GM19239 (cell line): ENCODE results near the gene TUBB3.
"Not testable (repeated sequence)": the region's sequence is repeated elsewhere in the genome, so short reads cannot be mapped to it uniquely, and the experiment has no call there.

Experiments used
- DNase-seq: peaks from one replicate; pipeline ENCODE4 v3.0.0; 2011; ENCODE audit warnings: low spot score; ENCODE audit not compliant: insufficient read length
- FAIRE-seq: peaks from 2 replicates; lab custom pipeline; 2011; peaks lifted over from hg19 to GRCh38; lab: Jason Lieb, UNC

The TUBB3 gene

GRCh38 chr16:89960966-89961365 is 37.8 kb downstream of the TUBB3 start:
- no peak for DNase-seq
- no peak for FAIRE-seq

DNA sequence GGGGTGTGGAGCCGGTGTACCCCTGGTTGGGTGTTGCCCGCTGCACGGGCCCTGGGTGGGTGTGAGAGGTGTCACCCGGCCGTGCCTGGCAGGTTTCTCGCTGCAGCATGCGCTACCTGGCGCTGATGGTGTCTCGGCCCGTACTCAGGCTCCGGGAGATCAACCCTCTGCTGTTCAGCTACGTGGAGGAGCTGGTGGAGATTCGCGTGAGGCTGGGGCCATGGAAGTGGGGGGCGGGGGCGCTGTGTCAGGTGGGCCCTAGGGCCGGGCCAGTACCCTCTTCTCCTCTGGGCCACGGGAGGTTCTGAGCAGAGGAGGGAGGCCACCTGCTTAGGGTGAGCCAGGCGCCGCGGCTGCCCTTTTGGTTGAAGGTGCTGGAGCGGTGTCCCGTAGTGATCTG is 38.8 kb downstream of the TUBB3 start:
- DNase-seq = no peak
- FAIRE-seq = no peak

- DNase-seq (no peak), FAIRE-seq (no peak)
Observed at GRCh38 chr16:89962754-89963498, 39.8 kb downstream of the TUBB3 start.

GRCh38 chr16:89964201-89964600 is 41.1 kb downstream of the TUBB3 start:
- no peak for DNase-seq
- no peak for FAIRE-seq

DNA sequence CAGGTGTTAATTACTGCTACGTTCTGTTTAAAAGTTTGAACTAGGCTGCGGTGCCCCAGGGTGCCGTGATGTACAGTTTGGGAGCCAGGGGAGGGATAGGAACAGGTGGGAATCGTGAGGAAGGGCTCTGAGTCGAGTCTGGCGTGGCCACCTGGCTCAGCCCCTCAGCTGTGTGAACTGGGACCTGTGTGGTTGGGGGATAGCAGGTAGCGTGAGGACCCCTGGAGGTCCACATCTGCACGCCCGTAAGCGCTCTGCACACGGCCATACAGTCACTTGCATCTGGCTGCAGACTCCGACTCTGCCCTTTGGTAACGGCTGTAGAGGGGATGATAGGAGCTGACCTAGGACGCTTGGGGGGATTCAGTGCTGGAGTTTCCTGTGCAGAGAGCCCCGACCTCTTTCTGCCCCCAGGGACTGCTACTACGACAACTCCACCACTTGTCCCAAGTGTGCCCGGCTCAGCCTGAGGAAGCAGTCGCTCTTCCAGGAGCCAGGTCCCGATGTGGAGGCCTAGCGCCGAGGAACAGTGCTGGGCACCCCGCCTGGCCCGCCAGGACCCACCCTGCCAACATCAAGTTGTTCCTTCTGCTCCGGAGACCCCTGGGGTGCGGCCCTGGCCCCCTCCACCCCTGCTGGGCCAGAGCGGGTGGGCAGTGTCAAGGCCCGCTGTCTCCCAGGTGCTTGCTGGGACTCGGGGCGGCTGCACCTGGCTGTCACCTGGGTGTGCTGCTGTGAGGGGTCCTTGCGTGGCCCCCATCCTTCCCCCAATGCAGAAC is 42.5 kb downstream of the TUBB3 start:
- DNase-seq (no peak), FAIRE-seq (no peak)

- DNase-seq (no peak), FAIRE-seq (no peak)
Observed at GRCh38 chr16:89966756-89967155, 43.6 kb downstream of the TUBB3 start.

DNA sequence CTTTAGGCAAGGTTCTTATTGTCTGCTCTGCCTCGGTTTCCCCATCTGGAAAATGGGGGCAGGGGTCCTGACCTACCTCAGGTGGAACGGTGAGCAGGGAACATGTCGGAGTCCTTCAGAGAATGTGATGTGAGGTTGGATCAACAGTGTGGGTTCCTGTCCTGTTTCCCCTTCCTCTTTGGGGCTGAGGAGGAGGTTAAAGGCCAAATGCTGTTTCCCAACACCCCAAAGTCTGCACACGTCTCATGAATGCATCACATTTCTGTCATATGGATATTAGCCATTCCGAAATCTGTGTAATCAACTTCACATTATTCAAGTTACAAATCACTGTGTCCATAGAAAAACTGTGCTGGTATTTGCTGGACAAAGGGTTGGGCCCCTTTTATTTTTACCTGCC is 44.3 kb downstream of the TUBB3 start:
- DNase-seq, FAIRE-seq: not testable (repeated sequence)

DNA sequence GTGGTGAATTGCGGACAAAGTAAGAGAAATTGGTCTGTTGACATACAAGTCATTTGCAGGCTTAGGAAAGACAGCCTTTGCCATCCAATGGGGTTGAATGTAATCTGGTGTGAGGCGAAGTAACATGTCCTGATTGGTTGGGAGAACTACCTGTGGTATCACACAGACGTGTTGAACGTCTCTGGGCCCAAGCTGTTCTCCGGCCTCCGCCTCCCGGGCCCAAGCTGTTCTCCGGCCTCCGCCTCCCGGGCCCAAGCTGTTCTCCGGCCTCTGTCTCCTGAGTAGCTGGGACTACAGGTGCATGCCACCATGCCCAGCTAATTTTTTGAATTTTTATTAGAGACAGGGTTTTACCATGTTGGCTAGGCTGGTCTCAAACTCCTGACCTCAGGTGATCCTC is 44.9 kb downstream of the TUBB3 start:
- not testable (repeated sequence) for DNase-seq, FAIRE-seq

GRCh38 chr16:89969741-89970410 is 46.7 kb downstream of the TUBB3 start:
- DNase-seq = no peak
- FAIRE-seq = no peak

DNA sequence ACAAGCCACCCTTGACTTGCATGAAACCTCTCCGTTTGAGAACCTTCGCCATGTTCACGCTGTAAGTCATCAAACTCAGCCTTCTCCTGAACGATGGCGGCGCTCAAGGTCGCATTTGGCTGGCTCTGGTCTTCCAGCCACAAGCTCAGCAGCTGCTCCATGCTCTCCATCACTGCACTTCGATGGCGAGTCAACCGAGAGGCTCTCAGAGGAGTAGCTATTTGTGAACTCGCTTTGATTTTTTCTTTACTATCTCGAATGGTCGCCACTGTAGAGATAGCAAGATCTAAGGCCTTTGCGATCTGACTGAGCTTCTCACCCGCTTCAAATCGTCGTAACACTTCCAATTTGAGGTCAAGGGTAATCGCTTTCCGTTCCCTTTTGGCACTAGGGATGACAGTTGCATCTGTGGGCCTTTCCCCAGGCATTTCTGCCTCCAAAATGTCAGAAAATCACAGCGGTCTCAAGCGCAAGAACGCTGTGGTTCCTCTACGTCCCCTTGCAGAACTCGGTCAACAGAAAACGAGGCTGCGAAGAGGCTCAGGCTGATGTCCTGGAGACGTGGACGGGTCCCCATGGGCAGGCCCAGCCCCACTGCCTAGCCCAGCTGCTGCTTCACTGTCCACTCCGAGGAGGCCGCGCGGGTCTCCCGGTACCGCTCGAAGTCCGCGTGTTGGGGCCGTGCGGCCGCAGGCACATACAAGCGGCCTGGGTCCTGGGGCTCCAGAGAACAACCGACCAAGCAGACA is 48.5 kb downstream of the TUBB3 start:
- DNase-seq = no peak

DNA sequence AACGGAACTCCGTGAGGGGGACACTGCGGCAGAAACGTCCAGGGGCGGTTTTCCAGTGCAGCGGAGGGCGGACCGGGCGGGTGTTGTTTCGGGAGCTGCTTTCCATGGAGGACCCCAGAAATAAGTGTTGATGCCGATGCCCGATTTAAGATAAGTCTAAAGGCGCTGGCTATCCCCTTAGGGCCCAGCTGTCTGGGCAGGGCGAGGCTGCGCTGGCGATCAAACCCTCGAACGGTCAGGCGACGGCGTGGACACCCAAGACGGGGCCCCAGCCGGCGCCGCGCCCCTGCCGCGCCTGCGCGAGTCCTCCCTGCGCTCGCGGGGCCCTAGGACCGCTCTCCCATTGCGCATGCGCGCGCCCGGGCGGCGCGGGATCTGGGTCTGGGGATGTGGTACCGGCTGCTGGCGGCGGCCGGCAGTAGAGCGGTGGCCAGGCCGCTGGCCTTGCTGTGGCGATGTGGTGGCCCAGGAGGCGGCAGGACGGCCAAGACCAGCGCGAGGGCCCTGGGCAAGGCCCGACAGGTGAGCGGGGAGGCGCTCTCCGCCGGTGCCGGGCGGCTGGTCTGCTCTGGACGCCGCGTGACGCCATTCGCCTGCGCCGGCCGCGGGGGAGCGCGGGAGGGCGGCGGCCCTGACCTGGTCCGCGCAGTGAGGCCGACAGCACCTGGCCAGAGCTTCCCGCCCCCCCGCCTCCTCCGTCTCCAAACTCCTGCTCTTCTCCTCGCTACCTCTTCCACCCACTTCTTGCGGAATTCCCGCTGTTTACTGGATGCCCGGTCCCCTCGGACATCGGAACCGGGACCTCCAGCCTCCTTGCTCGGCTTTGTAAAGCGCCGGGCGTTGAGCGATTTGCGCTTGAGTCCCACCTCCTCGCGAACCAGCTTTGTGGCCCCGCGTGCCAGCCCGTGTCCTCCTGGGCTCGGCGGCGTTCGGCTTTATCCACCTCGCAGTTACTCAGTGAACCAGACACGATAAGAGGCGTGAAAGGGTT is 49.4 kb downstream of the TUBB3 start:
- peak; percentile 65 for FAIRE-seq

More for the DNA sequence above, 48.5 kb downstream of the TUBB3 start:
- no peak for FAIRE-seq

GRCh38 chr16:89973235-89973634 is 50.1 kb downstream of the TUBB3 start:
- FAIRE-seq (peak; percentile 37), DNase-seq (no peak)

More for the DNA sequence above, 49.4 kb downstream of the TUBB3 start:
- peak; percentile 99 for DNase-seq

DNA sequence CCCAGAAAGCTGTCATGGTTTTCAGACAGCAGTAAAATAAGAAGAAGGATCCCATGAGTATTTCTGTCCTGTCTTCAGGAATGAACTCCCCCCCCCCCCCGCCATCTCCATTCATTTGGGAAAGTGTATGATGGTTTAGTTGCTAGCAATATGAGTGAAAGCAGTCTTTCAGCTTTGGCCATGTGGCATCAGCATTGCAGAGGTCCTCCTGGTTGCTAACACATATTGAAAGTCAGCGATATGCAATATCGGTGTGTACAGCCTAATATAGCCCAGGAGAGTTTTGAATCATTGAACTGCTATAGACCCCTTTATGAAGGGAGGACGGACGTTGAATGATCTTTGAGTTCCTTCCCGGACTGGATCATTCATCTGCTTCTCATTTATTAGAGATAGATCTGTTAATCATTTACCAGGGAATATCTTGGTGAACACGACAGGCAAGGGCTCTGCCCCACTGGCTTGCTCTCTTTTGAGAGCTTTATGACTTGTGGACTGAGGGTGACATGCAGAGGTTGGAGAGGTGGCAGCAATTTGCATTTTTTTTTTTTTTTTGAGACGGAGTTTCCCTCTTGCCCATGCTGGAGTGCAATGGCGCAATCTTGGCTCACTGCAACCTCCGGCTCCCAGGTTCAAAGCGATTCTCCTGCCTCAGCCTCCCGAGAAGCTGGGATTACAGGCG is 50.7 kb downstream of the TUBB3 start:
- no peak for FAIRE-seq
- DNase-seq = no peak

DNA sequence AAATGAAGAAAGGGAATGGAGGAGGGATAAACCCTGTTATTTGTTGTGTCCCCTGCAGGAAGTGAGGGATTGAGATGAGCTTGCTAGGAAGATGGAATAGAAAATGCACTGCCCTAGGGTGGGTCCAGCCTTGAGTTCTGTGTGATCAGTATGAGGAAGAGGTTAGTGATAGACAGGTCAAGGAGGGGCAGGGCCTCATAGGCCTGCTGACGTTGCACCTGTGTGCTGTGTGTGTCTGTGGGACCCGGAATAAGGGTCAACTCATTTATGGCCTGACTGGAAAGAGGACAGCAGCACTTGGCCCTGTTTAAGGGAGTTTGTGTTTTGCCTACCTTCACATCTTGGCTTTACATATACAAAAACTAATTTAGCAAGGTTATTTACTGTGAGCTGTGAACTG is 51.7 kb downstream of the TUBB3 start:
- FAIRE-seq (no peak), DNase-seq (no peak)

GRCh38 chr16:89981414-89981813 is 58.3 kb downstream of the TUBB3 start:
- DNase-seq = no peak
- FAIRE-seq = no peak

DNA sequence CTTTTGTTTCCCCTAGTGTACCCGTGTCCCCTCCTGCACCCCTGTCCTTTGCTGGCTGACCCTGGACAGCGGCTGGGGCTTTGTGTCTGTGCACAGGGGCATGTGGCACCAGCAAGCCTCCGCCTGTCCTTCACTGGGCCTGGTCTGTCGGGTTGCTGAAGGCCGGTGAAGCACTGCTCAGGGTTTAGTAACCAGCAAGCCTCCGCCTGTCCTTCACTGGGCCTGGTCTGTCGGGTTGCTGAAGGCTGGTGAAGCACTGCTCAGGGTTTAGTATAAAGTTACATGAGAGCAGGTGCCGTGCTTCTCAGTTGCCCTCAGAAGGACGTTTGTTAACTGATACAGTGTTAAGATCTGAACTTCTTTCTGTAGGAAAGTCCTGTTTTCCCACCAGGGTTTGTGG is 59.2 kb downstream of the TUBB3 start:
- DNase-seq = no peak
- no peak for FAIRE-seq

- no peak for FAIRE-seq
Observed at GRCh38 chr16:89983536-89983935, 60.4 kb downstream of the TUBB3 start.

DNA sequence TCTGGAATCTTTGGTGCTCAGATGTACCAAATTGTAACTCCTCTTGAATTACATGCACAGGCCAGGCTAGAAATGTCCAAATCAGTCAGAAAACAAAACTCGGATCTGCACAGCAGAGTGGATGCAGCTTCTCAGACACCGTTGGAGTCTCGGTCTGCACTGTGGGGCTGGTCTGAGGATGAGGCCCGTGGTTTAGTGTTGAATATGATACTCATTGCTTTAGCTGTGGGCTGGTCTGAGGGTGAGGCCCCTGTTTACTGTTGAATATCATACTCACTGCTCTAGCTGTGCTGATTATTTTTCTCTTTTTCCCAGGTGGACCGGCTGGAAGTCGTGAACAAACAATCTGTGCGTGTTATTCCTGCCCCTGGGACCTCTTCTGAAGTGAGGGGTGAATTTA is 61.1 kb downstream of the TUBB3 start:
- FAIRE-seq (no peak), DNase-seq (no peak)

More at GRCh38 chr16:89983536-89983935, 60.4 kb downstream of the TUBB3 start:
- no peak for DNase-seq

- no peak for FAIRE-seq
- no peak for DNase-seq
Observed at GRCh38 chr16:89985219-89985618, 62.1 kb downstream of the TUBB3 start.
